Measurements from ENCODE around the gene NAB1.
"Not testable (repeated sequence)": the region's sequence is repeated elsewhere in the genome, so short reads cannot be mapped to it uniquely, and the experiment has no call there.

GRCh38 chr2:190610528-190610927, 38.4 kb upstream of the NAB1 start:
- TF ChIP-seq CTCF (IDR thresholded peaks at IDR 0.05; ENCODE audit: low read length); EZH2 (IDR thresholded peaks at IDR 0.05; ENCODE audit: borderline replicate concordance, low read length): not testable (repeated sequence)

Measured in OCI-LY1 (cell line).